Immature natural killer cell (primary cell): ENCODE data around the gene SAMD14. TPM values are rescaled to one million over a fixed set of nuclear protein-coding genes. Genes with fewer than 3 reads are reported as not detected.

Experiments
- DNase-seq, 3 donors: peaks; one replicate each; pipeline ENCODE4 v3.0.0; 2022; ENCODE audit warnings: mixed read lengths in 1 of 3
- H3K27ac Mint-ChIP-seq, 6 donors: one replicate each; pipeline ENCODE4 v1.8.0; 2020; ENCODE audit warnings: mixed read lengths in 6 of 6, mild to moderate bottlenecking in 5 of 6, inconsistent platforms in 4 of 6, moderate library complexity in 3 of 6
- H3K27me3 Mint-ChIP-seq, 3 donors: one replicate each; pipeline ENCODE4 v1.8.0; 2020 to 2021; ENCODE audit warnings: low read depth in 3 of 3, mild to moderate bottlenecking in 3 of 3, mixed read lengths in 3 of 3, moderate library complexity in 3 of 3, inconsistent platforms in 1 of 3
- H3K36me3 Mint-ChIP-seq, 3 donors: one replicate each; pipeline ENCODE4 v1.8.0; 2020; ENCODE audit warnings: mixed read lengths in 3 of 3, inconsistent platforms in 2 of 3, mild to moderate bottlenecking in 2 of 3
- H3K4me1 Mint-ChIP-seq, 2 donors: one replicate each; pipeline ENCODE4 v1.8.0; 2020; ENCODE audit warnings: inconsistent platforms in 2 of 2, mild to moderate bottlenecking in 2 of 2, mixed read lengths in 2 of 2, moderate library complexity in 1 of 2
- H3K4me3 Mint-ChIP-seq, 5 donors: one replicate each; pipeline ENCODE4 v1.8.0; 2020; ENCODE audit warnings: mild to moderate bottlenecking in 5 of 5, mixed read lengths in 5 of 5, inconsistent platforms in 3 of 5, moderate library complexity in 3 of 5
- H3K9me3 Mint-ChIP-seq, 6 donors: one replicate each; pipeline ENCODE4 v1.8.0; 2020; ENCODE audit warnings: mild to moderate bottlenecking in 6 of 6, mixed read lengths in 6 of 6, inconsistent platforms in 4 of 6, moderate library complexity in 3 of 6
- polyA plus RNA-seq, 3 donors: library from polyadenylated mRNA; unstranded; fragments of 300-500 nt; fragmentation: Illumina TruSeq; gene quantifications; one replicate each; pipeline ENCODE4 v1.2.3, GENCODE V29; 2021

Gene SAMD14
- polyA plus RNA-seq, 3 donors from 2014 or later = 1.2 TPM; not detected in 2

- Mint-ChIP-seq H3K27me3 (peaks cover 0 to 6% (median 0%) of the 10 kb centered on the region in 3 donors), H3K9me3 (no peaks in the 10 kb centered on the region), H3K4me3 (peak overlapping the region; percentile 50 to 84 (median 78)), H3K36me3 (no peaks in the 10 kb centered on the region), H3K27ac (peak overlapping the region in 5 of 6 donors; percentile 9 to 87 (median 67)), H3K4me1 (peaks cover 14 to 31% of the 10 kb centered on the region in 2 donors)
- DNase-seq = peak; percentile 93 to 95 (median 93)
Measured at GRCh38 chr17:50161023-50161910, 31.3 kb upstream of the SAMD14 start.

- H3K4me1 Mint-ChIP-seq = peaks cover 17 to 31% of the 10 kb centered on the region in 2 donors
- H3K9me3 Mint-ChIP-seq = no peaks in the 10 kb centered on the region
- no peaks in the 10 kb centered on the region for H3K36me3 Mint-ChIP-seq
- no peak overlapping the region for H3K27ac Mint-ChIP-seq
- no peak for DNase-seq
- H3K4me3 Mint-ChIP-seq = no peak overlapping the region
- H3K27me3 Mint-ChIP-seq = peaks cover 0 to 5% (median 0%) of the 10 kb centered on the region in 3 donors
Measured at GRCh38 chr17:50157891-50158290, 27.9 kb upstream of the SAMD14 start.

GRCh38 chr17:50155115-50155819 lies 25.3 kb upstream of the SAMD14 start:
- H3K4me1 Mint-ChIP-seq = peaks cover 18 to 28% of the 10 kb centered on the region in 2 donors
- peaks cover 6 to 15% (median 14%) of the 10 kb centered on the region in 3 donors for H3K27me3 Mint-ChIP-seq
- H3K4me3 Mint-ChIP-seq = no peak overlapping the region
- H3K27ac Mint-ChIP-seq = peak overlapping the region in 1 of 6 donors; percentile 59
- H3K9me3 Mint-ChIP-seq = no peaks in the 10 kb centered on the region
- no peaks in the 10 kb centered on the region for H3K36me3 Mint-ChIP-seq
- no peak for DNase-seq

- Mint-ChIP-seq H3K4me1 (peaks cover 18 to 24% of the 10 kb centered on the region in 2 donors), H3K4me3 (no peak overlapping the region)
Measured at GRCh38 chr17:50154604-50155003, 24.6 kb upstream of the SAMD14 start.

GRCh38 chr17:50153650-50154575 lies 24.0 kb upstream of the SAMD14 start:
- Mint-ChIP-seq H3K4me1 (peaks cover 19 to 24% of the 10 kb centered on the region in 2 donors), H3K27me3 (peaks cover 8 to 14% (median 12%) of the 10 kb centered on the region in 3 donors), H3K36me3 (no peaks in the 10 kb centered on the region), H3K9me3 (no peaks in the 10 kb centered on the region), H3K27ac (peak overlapping the region in 5 of 6 donors; percentile 36 to 80 (median 69)), H3K4me3 (no peak overlapping the region)
- no peak for DNase-seq

More at GRCh38 chr17:50154604-50155003, 24.6 kb upstream of the SAMD14 start:
- Mint-ChIP-seq H3K9me3 (no peaks in the 10 kb centered on the region), H3K36me3 (no peaks in the 10 kb centered on the region), H3K27me3 (peaks cover 6 to 14% (median 12%) of the 10 kb centered on the region in 3 donors), H3K27ac (peak overlapping the region in 4 of 6 donors; percentile 36 to 79 (median 60))
- no peak for DNase-seq

- Mint-ChIP-seq H3K27ac (peak overlapping the region; percentile 18 to 96 (median 91)), H3K36me3 (no peaks in the 10 kb centered on the region), H3K27me3 (peaks cover 8 to 15% (median 12%) of the 10 kb centered on the region in 3 donors), H3K4me1 (peaks cover 24 to 26% of the 10 kb centered on the region in 2 donors), H3K4me3 (peak overlapping the region in 3 of 5 donors; percentile 35 to 90 (median 88)), H3K9me3 (no peaks in the 10 kb centered on the region)
- no peak for DNase-seq
Measured at GRCh38 chr17:50152736-50153135, 22.8 kb upstream of the SAMD14 start.

- Mint-ChIP-seq H3K27me3 (peaks cover 8 to 16% (median 12%) of the 10 kb centered on the region in 3 donors), H3K9me3 (no peaks in the 10 kb centered on the region), H3K4me1 (peaks cover 31% of the 10 kb centered on the region in 2 donors), H3K27ac (peak overlapping the region; percentile 85 to 96 (median 92)), H3K4me3 (peak overlapping the region; percentile 88 to 94 (median 92)), H3K36me3 (no peaks in the 10 kb centered on the region)
- DNase-seq = peak; percentile 65 to 66 (median 66)
Measured at GRCh38 chr17:50151937-50152547, 22.1 kb upstream of the SAMD14 start.

GRCh38 chr17:50151041-50151936 lies 21.3 kb upstream of the SAMD14 start:
- H3K27ac Mint-ChIP-seq = peak overlapping the region; percentile 85 to 96 (median 93)
- no peaks in the 10 kb centered on the region for H3K9me3 Mint-ChIP-seq
- H3K4me1 Mint-ChIP-seq = peaks cover 38 to 39% of the 10 kb centered on the region in 2 donors
- peak; percentile 88 to 89 (median 89) for DNase-seq
- H3K36me3 Mint-ChIP-seq = no peaks in the 10 kb centered on the region
- peak overlapping the region; percentile 88 to 94 (median 92) for H3K4me3 Mint-ChIP-seq
- peaks cover 8 to 16% (median 12%) of the 10 kb centered on the region in 3 donors for H3K27me3 Mint-ChIP-seq

- H3K4me1 Mint-ChIP-seq = peaks cover 45 to 46% of the 10 kb centered on the region in 2 donors
- no peaks in the 10 kb centered on the region for H3K9me3 Mint-ChIP-seq
- peak within 1 kb of the TSS; percentile 89 to 97 (median 93) for H3K4me3 Mint-ChIP-seq
- H3K27ac Mint-ChIP-seq = peak within 1 kb of the TSS; percentile 85 to 96 (median 93)
- DNase-seq = no peak
- H3K36me3 Mint-ChIP-seq = no peaks in the 10 kb centered on the region
- peaks cover 8 to 16% (median 12%) of the 10 kb centered on the region in 3 donors for H3K27me3 Mint-ChIP-seq
Measured at GRCh38 chr17:50150354-50151040, 20.5 kb upstream of the SAMD14 start, which contains the start of gene PPP1R9B. PPP1R9B (minus strand) TSS chr17:50150677; CDS start chr17:50150513, 164 bp downstream.

GRCh38 chr17:50149417-50150353 lies 19.7 kb upstream of the SAMD14 start:
- H3K27me3 Mint-ChIP-seq = peaks cover 8 to 16% (median 12%) of the 10 kb centered on the region in 3 donors
- no peaks in the 10 kb centered on the region for H3K9me3 Mint-ChIP-seq
- peak overlapping the region in 5 of 6 donors; percentile 48 to 91 (median 89) for H3K27ac Mint-ChIP-seq
- DNase-seq = peak; percentile 63 to 69 (median 66)
- peak overlapping the region; percentile 89 to 97 (median 91) for H3K4me3 Mint-ChIP-seq
- H3K36me3 Mint-ChIP-seq = no peaks in the 10 kb centered on the region
- H3K4me1 Mint-ChIP-seq = peaks cover 52 to 55% of the 10 kb centered on the region in 2 donors
